IPS-15b (cell line): ENCODE measurements around the gene ZNF582.
"Not testable (repeated sequence)": the region's sequence is repeated elsewhere in the genome, so short reads cannot be mapped to it uniquely, and the experiment has no call there.

ENCODE experiments used
- H3K27me3 ChIP-seq: one replicate; pipeline ENCODE4 v1.6.1; 2013; ENCODE audit warnings: low read length; ENCODE audit not compliant: control insufficient read depth, insufficient read depth
- H3K36me3 ChIP-seq: one replicate; pipeline ENCODE4 v1.6.1; 2013; ENCODE audit warnings: low read length; ENCODE audit not compliant: control insufficient read depth, insufficient read depth
- H3K4me1 ChIP-seq: one replicate; pipeline ENCODE4 v1.6.1; 2013; ENCODE audit warnings: mild to moderate bottlenecking, low read length; ENCODE audit not compliant: control insufficient read depth, insufficient read depth
- H3K4me3 ChIP-seq: one replicate; pipeline ENCODE4 v1.5.1; 2013; ENCODE audit warnings: low read depth, low read length
- H3K9ac ChIP-seq: one replicate; pipeline ENCODE4 v1.6.1; 2013; ENCODE audit warnings: low read depth, mild to moderate bottlenecking, low read length
- H3K9me3 ChIP-seq: one replicate; pipeline ENCODE4 v1.6.1; 2013; ENCODE audit warnings: mild to moderate bottlenecking, low read length; ENCODE audit not compliant: control insufficient read depth, insufficient read depth

Gene ZNF582

GRCh38 chr19:56348289-56348877 lies 45.0 kb downstream of the ZNF582 start:
- no peaks in the 10 kb centered on the region for H3K9me3 ChIP-seq
- peaks cover 14% of the 10 kb centered on the region for H3K4me1 ChIP-seq
- no peaks in the 10 kb centered on the region for H3K36me3 ChIP-seq
- no peak overlapping the region for H3K9ac ChIP-seq
- H3K4me3 ChIP-seq: no peak overlapping the region
- H3K27me3 ChIP-seq: no peaks in the 10 kb centered on the region

- Histone ChIP-seq H3K27me3 (no peaks in the 10 kb centered on the region), H3K9me3 (peaks cover 2% of the 10 kb centered on the region), H3K4me3 (no peak overlapping the region), H3K9ac (no peak overlapping the region), H3K36me3 (no peaks in the 10 kb centered on the region), H3K4me1 (peaks cover 14% of the 10 kb centered on the region)
Observed at GRCh38 chr19:56347163-56347778, 46.1 kb downstream of the ZNF582 start.

GRCh38 chr19:56341948-56342347 lies 51.4 kb downstream of the ZNF582 start:
- Histone ChIP-seq H3K9ac (no peak overlapping the region), H3K4me1 (peaks cover 8% of the 10 kb centered on the region), H3K9me3 (peaks cover 14% of the 10 kb centered on the region), H3K36me3 (no peaks in the 10 kb centered on the region), H3K4me3 (no peak overlapping the region), H3K27me3 (no peaks in the 10 kb centered on the region)

GRCh38 chr19:56339031-56339430 lies 54.3 kb downstream of the ZNF582 start:
- not testable (repeated sequence) for H3K9ac ChIP-seq, H3K4me3 ChIP-seq, H3K36me3 ChIP-seq, H3K27me3 ChIP-seq, H3K4me1 ChIP-seq
- H3K9me3 ChIP-seq: peaks cover 14% of the 10 kb centered on the region

DNA sequence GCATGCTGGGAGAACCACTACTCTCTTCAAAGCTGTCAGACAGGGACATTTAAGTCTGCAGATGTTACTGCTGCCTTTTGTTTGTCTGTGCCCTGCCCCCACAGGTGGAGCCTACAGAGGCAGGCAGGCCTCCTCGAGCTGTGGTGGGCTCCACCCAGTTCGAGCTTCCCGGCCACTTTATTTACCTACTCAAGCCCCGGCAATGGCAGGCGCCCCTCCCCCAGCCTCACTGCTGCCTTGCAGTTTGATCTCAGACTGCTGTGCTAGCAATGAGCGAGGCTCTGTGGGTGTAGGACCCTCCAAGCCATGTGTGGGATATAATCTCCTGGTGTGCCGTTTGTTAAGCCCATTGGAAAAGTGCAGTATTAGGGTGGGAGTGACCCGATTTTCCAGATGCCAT lies 56.3 kb downstream of the ZNF582 start:
- not testable (repeated sequence) for H3K4me1 ChIP-seq, H3K4me3 ChIP-seq, H3K27me3 ChIP-seq, H3K9ac ChIP-seq, H3K36me3 ChIP-seq
- H3K9me3 ChIP-seq: peaks cover 11% of the 10 kb centered on the region

- H3K9ac ChIP-seq, H3K36me3 ChIP-seq, H3K4me1 ChIP-seq: not testable (repeated sequence)
Observed at GRCh38 chr19:56335371-56335770, 58.0 kb downstream of the ZNF582 start.

GRCh38 chr19:56333506-56333905 lies 59.8 kb downstream of the ZNF582 start:
- Histone ChIP-seq H3K9me3 (peaks cover 5% of the 10 kb centered on the region), H3K27me3 (no peaks in the 10 kb centered on the region), H3K4me1 (no peaks in the 10 kb centered on the region), H3K4me3 (no peak overlapping the region), H3K9ac (no peak overlapping the region), H3K36me3 (no peaks in the 10 kb centered on the region)

More at GRCh38 chr19:56335371-56335770, 58.0 kb downstream of the ZNF582 start:
- H3K4me3 ChIP-seq, H3K27me3 ChIP-seq, H3K9me3 ChIP-seq: not testable (repeated sequence)
